ENCODE measurements around the gene ALKBH2.

ALKBH2 gene

DNA sequence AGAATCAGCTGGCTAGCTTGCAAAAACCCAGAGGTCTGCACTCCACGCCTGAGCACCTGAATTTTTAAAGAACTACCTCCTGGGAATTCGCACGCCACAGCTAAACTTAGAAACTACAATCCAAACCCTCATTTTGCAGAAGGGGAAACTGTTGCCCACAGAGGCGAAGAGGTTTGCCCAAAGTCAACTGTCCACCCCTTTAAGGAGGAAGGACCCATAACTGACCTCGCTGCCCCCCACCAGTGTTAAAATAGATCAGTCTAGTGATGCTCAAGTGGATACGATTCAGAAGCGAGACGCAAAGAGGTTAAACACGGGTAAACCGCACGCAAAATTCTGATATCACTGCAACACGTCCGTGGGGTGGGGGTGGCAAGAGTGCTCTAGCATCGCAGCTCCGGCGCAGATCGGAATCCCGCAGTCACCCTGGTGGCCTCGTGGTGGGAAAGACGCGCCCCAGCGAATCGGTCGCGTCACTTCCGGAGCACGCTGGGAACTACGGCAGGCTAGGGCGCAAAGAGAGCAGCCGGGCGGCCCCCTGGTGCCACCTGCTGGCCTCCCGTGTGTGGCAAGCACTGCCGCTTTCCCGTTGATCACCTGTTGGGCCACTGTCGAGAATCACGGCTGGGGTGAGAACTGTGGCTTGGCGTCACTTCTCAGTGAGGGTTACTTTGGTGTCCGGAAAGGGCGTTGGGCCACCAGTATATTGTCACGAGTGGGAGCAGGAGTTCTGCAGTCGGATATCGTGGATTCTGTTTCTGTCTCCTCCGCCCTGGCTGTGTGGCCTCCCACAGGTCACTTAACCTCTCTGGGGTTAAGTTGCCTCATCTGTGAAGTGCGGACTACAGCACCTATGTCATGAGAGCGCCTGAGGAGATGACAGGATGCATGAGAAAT lies at the start of gene ALKBH2:
ALKBH2 (minus strand) TSS at position 451 of the 897 bp plus-strand sequence. CDS start 686 bp downstream, outside the sequence.
- DNase-seq (ENCODE audit: extremely low spot score, insufficient read length, low read depth), result peak; percentile 82
- peak; percentile 95 for FAIRE-seq

DNA sequence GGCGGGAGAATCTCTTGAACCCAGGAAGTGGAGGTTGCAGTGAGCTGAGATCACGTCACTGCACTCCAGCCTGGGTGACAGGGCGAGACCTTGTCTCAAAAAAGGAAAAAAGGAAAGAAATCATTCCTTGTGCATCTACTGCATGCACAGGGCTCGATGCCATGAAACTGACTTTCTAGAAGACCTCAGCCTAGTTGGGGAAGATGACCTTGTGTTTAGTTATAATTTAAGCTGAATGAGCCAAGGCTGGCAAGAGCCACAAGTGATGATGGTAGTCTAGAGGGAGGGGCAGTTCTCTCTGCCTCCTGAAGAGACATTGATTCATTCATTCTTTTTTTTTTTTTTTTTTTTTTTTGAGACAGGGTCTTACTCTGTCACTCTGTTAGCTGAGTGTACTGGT lies 47.3 kb upstream of the ALKBH2 start:
- FAIRE-seq (no peak), DNase-seq (ENCODE audit: extremely low spot score, insufficient read length, low read depth) (no peak)

DNA sequence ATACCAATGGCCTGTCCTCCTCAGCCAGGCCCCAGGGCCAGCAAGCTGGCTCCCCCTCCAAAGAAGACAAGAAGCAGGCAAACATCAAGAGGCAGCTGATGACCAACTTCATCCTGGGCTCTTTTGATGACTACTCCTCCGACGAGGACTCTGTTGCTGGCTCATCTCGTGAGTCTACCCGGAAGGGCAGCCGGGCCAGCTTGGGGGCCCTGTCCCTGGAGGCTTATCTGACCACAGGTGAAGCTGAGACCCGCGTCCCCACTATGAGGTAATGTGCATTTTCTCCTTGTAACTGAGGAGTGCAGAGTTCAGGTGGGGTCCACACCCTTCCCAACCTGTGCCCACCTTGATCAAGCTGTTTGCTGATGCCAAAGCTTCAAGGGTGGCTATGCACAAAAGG lies 46.5 kb upstream of the ALKBH2 start:
- no peak for DNase-seq (ENCODE audit: extremely low spot score, insufficient read length, low read depth)
- FAIRE-seq, result no peak

DNA sequence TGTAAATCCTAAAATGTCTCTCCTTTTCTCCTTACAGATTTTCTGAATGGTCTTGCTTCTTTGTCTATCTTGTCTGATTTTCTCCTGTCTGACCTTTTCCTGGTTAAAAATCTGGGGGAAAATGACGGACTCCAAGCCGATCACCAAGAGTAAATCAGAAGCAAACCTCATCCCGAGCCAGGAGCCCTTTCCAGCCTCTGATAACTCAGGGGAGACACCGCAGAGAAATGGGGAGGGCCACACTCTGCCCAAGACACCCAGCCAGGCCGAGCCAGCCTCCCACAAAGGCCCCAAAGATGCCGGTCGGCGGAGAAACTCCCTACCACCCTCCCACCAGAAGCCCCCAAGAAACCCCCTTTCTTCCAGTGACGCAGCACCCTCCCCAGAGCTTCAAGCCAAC lies 46.1 kb upstream of the ALKBH2 start:
- DNase-seq (ENCODE audit: extremely low spot score, insufficient read length, low read depth) (no peak), FAIRE-seq (no peak)

- no peak for DNase-seq (ENCODE audit: extremely low spot score, insufficient read length, low read depth)
- no peak for FAIRE-seq
These were observed 43.8 kb upstream of the ALKBH2 start for GRCh38 chr12:109137055-109137454.

DNA sequence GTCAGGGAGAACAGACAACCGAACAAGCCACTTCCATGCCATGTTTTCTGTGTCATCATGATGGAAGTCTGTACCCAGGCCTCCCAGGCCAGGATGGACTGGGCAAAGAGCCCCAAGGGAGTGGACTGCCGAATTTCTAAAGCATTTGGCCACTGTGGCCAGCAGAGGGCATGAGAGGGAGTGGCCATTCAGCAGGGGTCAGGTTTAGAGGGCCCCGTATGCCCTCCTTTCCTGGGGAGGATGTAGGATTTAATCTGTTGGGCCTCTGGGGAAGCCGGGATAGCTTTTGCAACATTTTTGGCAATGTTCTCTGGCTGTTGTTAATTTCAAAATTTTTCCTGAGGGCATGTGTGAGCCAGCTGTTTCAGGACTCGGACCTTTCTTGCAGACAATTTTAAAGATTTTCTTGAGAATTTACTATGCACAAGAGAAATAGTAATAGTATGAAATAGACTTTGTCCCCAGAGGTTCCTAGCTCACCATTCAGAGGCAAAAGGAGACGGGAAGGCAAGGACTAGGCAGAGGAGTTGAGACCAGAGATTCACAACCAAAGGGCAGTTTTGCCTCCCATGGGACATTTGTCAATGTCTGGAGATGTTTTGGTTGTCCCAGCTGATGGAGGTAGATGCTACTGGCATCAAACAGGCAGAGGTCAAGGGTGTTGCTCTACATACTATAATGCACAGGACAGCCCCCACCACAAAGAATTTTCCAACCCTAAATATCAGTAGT lies 41.1 kb upstream of the ALKBH2 start:
- DNase-seq (ENCODE audit: extremely low spot score, insufficient read length, low read depth), result no peak
- no peak for FAIRE-seq

GRCh38 chr12:109131154-109132050 lies 38.1 kb upstream of the ALKBH2 start:
- FAIRE-seq (no peak), DNase-seq (ENCODE audit: extremely low spot score, insufficient read length, low read depth) (no peak)

GRCh38 chr12:109130297-109131153 lies 37.3 kb upstream of the ALKBH2 start:
- DNase-seq (ENCODE audit: extremely low spot score, insufficient read length, low read depth) (no peak), FAIRE-seq (no peak)

- FAIRE-seq (no peak), DNase-seq (ENCODE audit: extremely low spot score, insufficient read length, low read depth) (no peak)
These were observed 34.4 kb upstream of the ALKBH2 start for GRCh38 chr12:109127533-109128242.

GRCh38 chr12:109126784-109127183 lies 33.5 kb upstream of the ALKBH2 start:
- no peak for FAIRE-seq
- no peak for DNase-seq (ENCODE audit: extremely low spot score, insufficient read length, low read depth)

GRCh38 chr12:109125791-109126190 lies 32.5 kb upstream of the ALKBH2 start:
- FAIRE-seq, result no peak
- no peak for DNase-seq (ENCODE audit: extremely low spot score, insufficient read length, low read depth)

GRCh38 chr12:109124878-109125648 lies 31.8 kb upstream of the ALKBH2 start:
- FAIRE-seq, result no peak
- no peak for DNase-seq (ENCODE audit: extremely low spot score, insufficient read length, low read depth)

DNA sequence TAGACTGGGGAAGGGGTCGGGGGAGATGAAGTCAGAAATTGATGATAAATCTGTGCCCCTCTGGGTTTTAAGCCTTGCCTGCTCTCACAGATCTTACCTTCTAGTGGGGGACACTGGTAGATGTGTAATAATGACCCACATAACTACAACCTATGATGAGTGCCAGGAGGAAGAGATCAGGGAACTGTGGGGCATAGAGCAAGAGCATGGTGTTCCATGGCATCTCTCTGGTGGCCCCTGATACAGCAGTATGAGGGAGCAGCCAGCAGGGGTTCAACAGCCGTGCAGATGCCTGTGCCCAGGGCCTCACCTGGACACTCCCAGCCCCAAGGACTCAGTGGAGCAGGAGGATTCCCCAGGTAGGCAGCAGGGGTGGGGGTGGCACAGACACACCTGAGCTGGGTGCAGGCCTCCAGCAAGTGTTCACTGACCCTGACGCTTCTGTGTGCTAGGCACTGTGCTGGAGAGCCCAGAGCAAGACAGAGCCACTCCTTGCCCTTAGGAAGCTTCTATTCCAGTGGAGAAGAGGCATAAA lies 28.1 kb upstream of the ALKBH2 start:
- no peak for FAIRE-seq
- DNase-seq (ENCODE audit: extremely low spot score, insufficient read length, low read depth), result no peak

DNA sequence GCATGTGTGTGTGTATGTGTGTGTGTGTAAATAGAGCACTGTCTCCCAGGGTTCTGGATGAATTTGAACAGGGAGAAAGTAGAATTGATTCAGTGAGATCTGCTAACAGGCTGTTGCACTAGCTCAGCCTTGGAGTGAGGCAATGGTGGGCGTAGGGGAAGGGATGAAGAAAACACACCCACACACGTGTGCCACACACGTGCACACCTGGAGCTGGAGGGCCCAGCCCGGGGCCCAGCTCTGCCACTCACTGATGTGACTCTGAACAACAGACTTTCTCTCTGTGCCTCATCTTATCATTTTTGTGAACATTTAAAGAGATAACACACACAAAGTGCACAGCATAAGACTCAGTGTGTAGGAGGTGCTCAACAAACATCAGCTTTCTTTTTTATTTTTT lies 27.3 kb upstream of the ALKBH2 start:
- no peak for DNase-seq (ENCODE audit: extremely low spot score, insufficient read length, low read depth)
- no peak for FAIRE-seq

GRCh38 chr12:109120095-109120494 lies 26.8 kb upstream of the ALKBH2 start:
- DNase-seq (ENCODE audit: extremely low spot score, insufficient read length, low read depth) (no peak), FAIRE-seq (no peak)

DNA sequence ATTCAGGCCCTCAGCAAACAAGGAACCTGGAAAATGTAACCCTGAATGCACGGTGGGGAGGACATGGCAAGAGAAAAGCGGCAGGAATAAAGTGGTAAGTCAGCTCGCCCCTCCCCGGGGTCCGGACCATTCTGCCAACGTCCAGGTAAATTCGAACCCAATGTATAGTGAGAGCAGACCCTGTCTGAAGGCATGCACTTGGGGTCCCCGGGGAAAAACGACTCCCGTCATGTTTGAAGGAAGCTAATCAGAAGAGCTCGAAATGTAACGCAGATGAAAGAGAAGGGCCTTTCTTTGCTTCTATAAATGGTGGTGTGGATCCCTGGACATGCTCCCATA lies 23.3 kb upstream of the ALKBH2 start:
- no peak for DNase-seq (ENCODE audit: extremely low spot score, insufficient read length, low read depth)

DNA sequence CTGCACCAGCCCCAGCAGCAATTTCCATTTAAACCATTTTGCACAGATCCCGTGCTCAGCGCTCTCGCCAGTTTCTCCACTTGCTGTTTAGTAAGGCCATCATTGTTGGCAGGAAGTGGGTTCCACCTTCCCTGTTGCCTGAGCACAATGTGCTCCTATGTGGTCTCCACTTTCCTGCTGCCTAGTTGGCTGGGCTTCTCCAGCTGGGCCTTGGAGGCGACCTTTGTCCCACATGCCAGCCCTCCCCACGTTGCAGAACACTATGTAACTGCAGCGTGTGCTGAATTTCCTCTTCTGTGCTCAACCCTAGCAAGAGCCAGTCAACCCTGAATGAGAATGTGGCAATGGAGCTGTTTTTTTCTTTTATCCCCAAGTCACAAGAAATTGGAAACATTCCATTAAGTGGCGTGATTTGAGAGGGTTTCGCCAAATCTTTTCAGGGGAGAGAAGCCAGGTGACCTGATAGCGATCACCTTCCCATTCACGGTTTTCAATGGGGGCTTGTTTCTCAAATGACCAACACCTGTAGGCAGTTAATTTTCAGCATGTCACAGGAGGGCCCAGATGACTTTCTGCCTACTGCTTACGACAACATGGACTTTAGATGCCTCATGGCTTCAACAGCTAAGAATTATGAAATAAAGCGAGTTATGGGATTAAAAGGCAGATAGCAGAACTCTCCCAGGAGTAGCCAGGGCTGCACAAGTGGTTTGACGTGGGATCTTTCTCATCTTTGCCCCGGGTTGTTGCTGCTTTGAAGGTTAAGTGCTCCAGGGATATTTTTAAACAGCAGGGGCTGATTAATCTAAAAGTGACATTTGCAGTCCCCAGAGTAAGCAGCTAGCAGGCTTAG lies 22.7 kb upstream of the ALKBH2 start, which contains the start of gene ACACB:
ACACB (plus strand) TSS at position 830 of the 853 bp plus-strand sequence. CDS start 22,819 bp downstream, outside the sequence.
- no peak for FAIRE-seq

More for the DNA sequence above, 23.3 kb upstream of the ALKBH2 start:
- no peak for FAIRE-seq

More for the DNA sequence above, 22.7 kb upstream of the ALKBH2 start, which contains the start of gene ACACB:
- DNase-seq (ENCODE audit: extremely low spot score, insufficient read length, low read depth), result no peak

Measured in GM18507 (cell line).